ENCODE measurements around the gene EEFSEC.

GRCh38 chr3:128218548-128219257, 65.4 kb downstream of the EEFSEC start:
- TF ChIP-seq CTCF (IDR thresholded peaks at IDR 0.05) (no peak), REST (IDR thresholded peaks at IDR 0.05; ENCODE audit: insufficient read depth in 1 of 2, low read depth in 2 of 2, low read length in 1 of 2) (no peak), POLR2AphosphoS5 (IDR thresholded peaks at IDR 0.05; ENCODE audit: low read depth, low read length) (no peak), TCF7L2 (IDR thresholded peaks at IDR 0.05; ENCODE audit: low read depth, low read length) (no peak)

All from Panc1 (cell line).